Fibroblast of lung (primary cell): ENCODE results near the gene DMAC2L. TPM values are rescaled to one million over a fixed set of nuclear protein-coding genes. Genes with fewer than 3 reads are reported as not detected.
"Not testable (repeated sequence)": the region's sequence is repeated elsewhere in the genome, so short reads cannot be mapped to it uniquely, and the experiment has no call there.

Source experiments
- DNase-seq, 2 donors: peaks; one replicate each; pipeline versions ENCODE4 v3.0.0 to v3.0.0-alpha.2; 2010; ENCODE audit warnings: low read depth in 2 of 2
- H2AFZ ChIP-seq: 2 replicates; pipeline ENCODE4 v1.5.1; 2012; ENCODE audit warnings: low read length, control low read depth, inconsistent platforms
- H3K27ac ChIP-seq: 2 replicates; pipeline ENCODE4 v1.5.1; 2011; ENCODE audit warnings: low read length, control low read depth; ENCODE audit not compliant: insufficient read depth
- H3K27me3 ChIP-seq: 2 replicates; pipeline ENCODE4 v1.5.1; 2011; ENCODE audit warnings: mild to moderate bottlenecking, low read length; ENCODE audit not compliant: control insufficient read depth, insufficient read depth
- H3K36me3 ChIP-seq: 2 replicates; pipeline ENCODE4 v1.5.1; 2011; ENCODE audit warnings: low read length; ENCODE audit not compliant: control insufficient read depth, insufficient read depth
- H3K4me1 ChIP-seq: 2 replicates; pipeline ENCODE4 v1.5.1; 2011; ENCODE audit warnings: low read length; ENCODE audit not compliant: control insufficient read depth, insufficient read depth; ENCODE audit errors: extremely low read depth
- H3K4me2 ChIP-seq: 2 replicates; pipeline ENCODE4 v1.5.1; 2011; ENCODE audit warnings: low read length, control low read depth; ENCODE audit not compliant: insufficient read depth; ENCODE audit errors: extremely low read depth
- H3K4me3 ChIP-seq, 4 experiments: fragments of 200-600 bp in 1 of 4; sonication (generic) in 1 of 4; replicated peaks in 1 of 4; 2 replicates each; pipeline ENCODE4 v1.5.1; 2011 to 2016; ENCODE audit warnings: low read length in 4 of 4, low read depth in 3 of 4, mild to moderate bottlenecking in 3 of 4, control low read depth in 2 of 4, inconsistent platforms in 1 of 4, mixed read lengths in 1 of 4; ENCODE audit not compliant: insufficient read depth in 1 of 4; ENCODE audit errors: control extremely low read depth in 1 of 4
- H3K79me2 ChIP-seq: 2 replicates; pipeline ENCODE4 v1.5.1; 2012; ENCODE audit warnings: mild to moderate bottlenecking, low read length, inconsistent platforms; ENCODE audit not compliant: control insufficient read depth, insufficient read depth
- H3K9ac ChIP-seq: 2 replicates; pipeline ENCODE4 v1.5.1; 2011; ENCODE audit warnings: mild to moderate bottlenecking, low read length, control low read depth; ENCODE audit not compliant: insufficient read depth
- H3K9me3 ChIP-seq: 2 replicates; pipeline ENCODE4 v1.5.1; 2012; ENCODE audit warnings: low read depth, low read length; ENCODE audit not compliant: control insufficient read depth, insufficient read depth
- H4K20me1 ChIP-seq: 2 replicates; pipeline ENCODE4 v1.5.1; 2011; ENCODE audit warnings: low read length; ENCODE audit not compliant: control insufficient read depth, insufficient read depth; ENCODE audit errors: extremely low read depth
- EZH2 ChIP-seq: IDR thresholded peaks from 2 replicates; pipeline ENCODE4 v1.5.1; 2012; ENCODE audit warnings: low read length, control low read depth, mild to moderate bottlenecking; ENCODE audit errors: missing control alignments
- polyA plus RNA-seq, 2 donors: library from polyadenylated mRNA; depleted of rRNA in 1 of 2; stranded (reverse) in 1 of 2; unstranded in 1 of 2; fragments of >200 nt; gene quantifications; 2 replicates each; pipeline ENCODE4 v1.2.1, GENCODE V29; 2011 to 2012; ENCODE audit warnings: missing spikeins in 1 of 2
- total RNA-seq: library from RNA; depleted of rRNA; stranded (reverse); fragments of >200 nt; gene quantifications from 2 replicates; pipeline ENCODE4 v1.2.1, GENCODE V29; 2014
- TF ChIP-seq, protein P1 (sequence below), 2 donors: IDR thresholded peaks in 1 of 2; conservative IDR thresholded peaks in 1 of 2; 1 replicate in 1 of 2; 2 replicates in 1 of 2; pipeline ENCODE4 v1.5.1; 2011 to 2012; ENCODE audit warnings: low read length in 2 of 2, control low read depth in 1 of 2, inconsistent platforms in 1 of 2, low read depth in 1 of 2, mild to moderate bottlenecking in 1 of 2

The DMAC2L gene
- total and polyA plus RNA-seq, 2 donors (not counting 1 experiment from before 2014, with no cell fraction given) = 4.8 to 17.6 TPM

DNA sequence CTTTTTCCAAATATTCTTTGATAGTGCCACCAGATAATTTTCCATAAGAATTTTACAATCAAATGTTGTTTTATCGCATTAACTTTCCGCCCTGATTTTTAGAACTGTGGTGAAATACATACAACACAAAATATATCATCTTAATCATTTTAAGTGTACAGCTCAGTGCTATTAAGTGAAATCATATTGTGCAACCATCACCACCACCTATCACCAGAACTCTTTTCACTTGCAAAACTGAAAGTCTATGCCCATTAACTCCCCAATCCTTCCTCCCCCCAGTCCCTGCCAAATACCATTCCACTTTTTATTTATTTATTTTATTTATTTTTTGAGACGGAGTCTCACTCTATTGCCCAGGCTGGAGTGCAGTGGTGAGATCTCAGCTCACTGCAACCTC is 48.0 kb downstream of the DMAC2L start:
- TF ChIP-seq EZH2 = no peak
- TF ChIP-seq, protein P1, sequence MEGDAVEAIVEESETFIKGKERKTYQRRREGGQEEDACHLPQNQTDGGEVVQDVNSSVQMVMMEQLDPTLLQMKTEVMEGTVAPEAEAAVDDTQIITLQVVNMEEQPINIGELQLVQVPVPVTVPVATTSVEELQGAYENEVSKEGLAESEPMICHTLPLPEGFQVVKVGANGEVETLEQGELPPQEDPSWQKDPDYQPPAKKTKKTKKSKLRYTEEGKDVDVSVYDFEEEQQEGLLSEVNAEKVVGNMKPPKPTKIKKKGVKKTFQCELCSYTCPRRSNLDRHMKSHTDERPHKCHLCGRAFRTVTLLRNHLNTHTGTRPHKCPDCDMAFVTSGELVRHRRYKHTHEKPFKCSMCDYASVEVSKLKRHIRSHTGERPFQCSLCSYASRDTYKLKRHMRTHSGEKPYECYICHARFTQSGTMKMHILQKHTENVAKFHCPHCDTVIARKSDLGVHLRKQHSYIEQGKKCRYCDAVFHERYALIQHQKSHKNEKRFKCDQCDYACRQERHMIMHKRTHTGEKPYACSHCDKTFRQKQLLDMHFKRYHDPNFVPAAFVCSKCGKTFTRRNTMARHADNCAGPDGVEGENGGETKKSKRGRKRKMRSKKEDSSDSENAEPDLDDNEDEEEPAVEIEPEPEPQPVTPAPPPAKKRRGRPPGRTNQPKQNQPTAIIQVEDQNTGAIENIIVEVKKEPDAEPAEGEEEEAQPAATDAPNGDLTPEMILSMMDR (conservative IDR thresholded peaks at IDR 0.05 in 1 of 2, IDR thresholded peaks at IDR 0.05 in 1 of 2; ENCODE audit: low read depth in 1 of 2, low read length in 2 of 2) = no peak
- no peaks in the 10 kb centered on the region for H3K4me1 ChIP-seq

DNA sequence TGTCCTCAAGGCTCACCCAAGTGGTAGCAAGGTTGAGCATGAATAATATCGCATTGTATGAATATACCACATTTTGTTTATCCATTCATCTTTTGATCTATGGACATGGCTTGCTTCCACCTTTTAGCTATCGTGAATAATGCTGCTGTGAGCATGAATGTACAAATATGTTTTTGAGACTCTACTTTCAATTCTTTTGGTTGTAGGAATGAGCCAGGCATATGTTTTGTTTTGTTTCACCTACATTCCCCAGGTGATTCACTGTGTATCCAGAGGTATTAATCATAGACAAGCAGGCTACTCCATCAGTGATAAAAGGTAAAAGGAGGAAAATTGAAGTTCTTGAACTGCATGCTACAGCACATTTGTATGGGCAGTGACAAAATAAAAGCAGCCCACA is 48.7 kb downstream of the DMAC2L start:
- Histone ChIP-seq H3K79me2 (no peaks in the 10 kb centered on the region), H4K20me1 (no peaks in the 10 kb centered on the region), H3K4me2 (no peak overlapping the region), H3K9me3 (no peaks in the 10 kb centered on the region), H3K9ac (no peak overlapping the region), H3K27ac (no peak overlapping the region), H3K36me3 (no peaks in the 10 kb centered on the region), H2AFZ (no peak overlapping the region), H3K4me1 (no peaks in the 10 kb centered on the region), H3K27me3 (no peaks in the 10 kb centered on the region), H3K4me3 (no peak overlapping the region)
- no peak for DNase-seq
- TF ChIP-seq, protein P1 (conservative IDR thresholded peaks at IDR 0.05 in 1 of 2, IDR thresholded peaks at IDR 0.05 in 1 of 2; ENCODE audit: low read depth in 1 of 2, low read length in 2 of 2) = no peak

More for the DNA sequence above, 48.0 kb downstream of the DMAC2L start:
- no peak overlapping the region for H3K4me3 ChIP-seq
- no peak overlapping the region for H3K4me2 ChIP-seq
- no peaks in the 10 kb centered on the region for H3K36me3 ChIP-seq
- H3K9me3 ChIP-seq = no peaks in the 10 kb centered on the region
- DNase-seq = no peak
- no peaks in the 10 kb centered on the region for H4K20me1 ChIP-seq
- no peak overlapping the region for H3K9ac ChIP-seq
- H3K27me3 ChIP-seq = no peaks in the 10 kb centered on the region
- H3K27ac ChIP-seq = no peak overlapping the region
- no peak overlapping the region for H2AFZ ChIP-seq
- no peaks in the 10 kb centered on the region for H3K79me2 ChIP-seq

DNA sequence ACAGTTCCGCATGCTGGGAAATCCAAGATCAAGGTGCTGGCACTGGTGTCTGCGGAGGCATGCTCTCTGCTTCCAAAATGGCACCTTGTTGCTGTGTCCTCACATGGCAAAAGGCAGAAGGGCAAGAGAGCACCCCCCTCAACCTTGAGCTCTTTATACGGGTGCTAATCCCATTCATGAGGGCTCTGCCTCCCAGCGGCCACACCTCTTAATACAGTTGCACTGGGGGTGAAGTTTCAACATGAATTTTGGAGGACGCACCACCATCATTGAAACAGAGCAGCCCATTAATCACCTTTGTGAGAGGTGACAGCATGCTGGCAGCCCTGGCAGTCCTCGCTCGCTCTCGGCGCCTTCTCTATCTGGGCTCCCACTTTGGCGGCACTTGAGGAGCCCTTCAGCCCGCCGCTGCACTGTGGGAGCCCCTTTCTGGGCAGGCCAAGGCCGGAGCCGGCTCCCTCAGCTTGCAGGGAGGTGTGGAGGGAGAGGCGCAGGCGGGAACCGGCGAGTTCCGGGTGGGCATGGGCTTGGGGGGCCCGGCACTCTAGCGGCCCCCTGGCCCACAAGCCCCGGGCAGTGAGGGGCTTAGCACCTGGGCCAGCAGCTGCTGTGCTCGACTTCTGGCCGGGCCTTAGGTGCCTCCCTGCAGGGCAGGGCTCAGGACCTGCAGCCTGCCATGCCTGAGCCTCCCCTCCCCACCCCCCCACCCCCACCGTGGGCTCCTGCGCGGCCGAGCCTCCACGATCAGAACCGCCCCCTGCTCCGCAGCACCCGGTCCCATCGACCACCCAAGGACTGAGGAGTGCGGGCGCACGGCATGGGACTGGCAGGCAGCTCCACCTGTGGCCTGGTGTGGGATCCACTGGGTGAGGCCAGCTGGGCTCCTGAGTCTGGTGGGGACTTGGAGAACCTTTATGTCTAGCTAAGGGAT is 49.6 kb downstream of the DMAC2L start:
- not testable (repeated sequence) for H3K9ac ChIP-seq, H3K4me2 ChIP-seq, H3K27me3 ChIP-seq, H3K79me2 ChIP-seq, H3K4me3 ChIP-seq, DNase-seq, H3K36me3 ChIP-seq, H3K4me1 ChIP-seq, H3K9me3 ChIP-seq, H2AFZ ChIP-seq, H4K20me1 ChIP-seq, H3K27ac ChIP-seq
